ENCODE results near the gene SH3BGRL3. TPM values are rescaled to one million over a fixed set of nuclear protein-coding genes. Genes with fewer than 3 reads are reported as not detected.
"Not testable (repeated sequence)": the region's sequence is repeated elsewhere in the genome, so short reads cannot be mapped to it uniquely, and the experiment has no call there.

SH3BGRL3 gene
- polyA plus RNA-seq, 2 of the 4 experiments (the other 2 are of a cell fraction): 38.7 to 78.6 TPM

DNA sequence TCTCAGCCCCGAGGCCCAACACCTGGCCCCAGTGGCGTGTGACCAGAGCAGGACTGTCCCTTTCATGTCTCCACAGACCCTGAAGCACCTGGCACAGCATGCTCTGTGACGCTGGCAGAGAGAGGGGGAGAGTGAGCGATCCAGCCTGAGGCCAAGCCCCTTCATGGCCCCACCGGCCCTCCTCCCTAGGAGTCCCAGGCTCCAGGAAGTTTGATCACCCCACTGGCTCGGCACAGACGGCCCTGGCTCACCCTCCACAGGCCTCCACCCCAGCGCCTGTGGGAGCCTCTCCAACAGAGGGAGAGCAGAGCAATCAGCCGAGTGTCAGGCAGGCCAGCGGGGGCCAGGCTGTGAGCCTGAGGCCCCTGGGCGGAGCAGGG is 11.0 kb downstream of the SH3BGRL3 start:
- H3K4me1 ChIP-seq: no peaks in the 10 kb centered on the region
- 84% methylated on average over 5 of the region's 11 CpGs for WGBS (ENCODE audit: missing lambda C conversion rate)
- FAIRE-seq (no peak), ATAC-seq (no peak; a peak in 1 of 6 replicates), DNase-seq (ENCODE audit: low read depth in 1 of 2, low spot score in 1 of 2) (no peak)
- TF ChIP-seq TFCP2L1 (CRISPR knock-in tag; IDR thresholded peaks at IDR 0.05) (no peak), ESRRA (IDR thresholded peaks at IDR 0.05; ENCODE audit: borderline replicate concordance, low read length) (no peak)
- H3K4me3 ChIP-seq: no peak overlapping the region
- H3K27ac ChIP-seq: no peak overlapping the region
- ChIA-PET POLR2A (no interaction called here), CTCF (interaction anchor here (1.2 to 8.2 kb wide), 3 partner anchors 15 to 73 kb away, joined by 4 to 128 read pairs (median 6); partner anchors contain the start of gene CD52)
- no peak overlapping the region for H3K4me2 ChIP-seq
- H3K9me3 ChIP-seq: no peaks in the 10 kb centered on the region

- Histone ChIP-seq H3K9me3 (no peaks in the 10 kb centered on the region), H3K4me2 (no peak overlapping the region), H3K4me3 (no peak overlapping the region), H3K4me1 (no peaks in the 10 kb centered on the region), H3K27ac (no peak overlapping the region)
- TF ChIP-seq FOSB (CRISPR knock-in tag; IDR thresholded peaks at IDR 0.05): no peak
- TF ChIP-seq ZFP36 (IDR thresholded peaks at IDR 0.05; ENCODE audit: borderline replicate concordance, partially characterized antibody): no peak
- TF ChIP-seq HEYL (CRISPR knock-in tag; IDR thresholded peaks at IDR 0.05): no peak
- no peak for TF ChIP-seq KDM5A (IDR thresholded peaks at IDR 0.05)
- no peak for FAIRE-seq
- DNase-seq (ENCODE audit: low read depth in 1 of 2, low spot score in 1 of 2): no peak
- CTCF ChIA-PET: interaction anchor here (0.8 to 1.6 kb wide), 3 partner anchors 12 to 73 kb away, joined by 3 to 6 read pairs (median 4); no protein-coding TSS in a partner anchor
- ATAC-seq: no peak
- POLR2A ChIA-PET: no interaction called here
- WGBS (ENCODE audit: missing lambda C conversion rate): 88% methylated on average over 1 of the region's 3 CpGs
These were observed 11.5 kb downstream of the SH3BGRL3 start for GRCh38 chr1:26291433-26291832.

- TF ChIP-seq ZSCAN20 (CRISPR knock-in tag; IDR thresholded peaks at IDR 0.05) (no peak), NR3C1 (IDR thresholded peaks at IDR 0.05) (no peak)
- H3K4me3 ChIP-seq: no peak overlapping the region
- POLR2A ChIA-PET: no interaction called here
These were observed 12.1 kb downstream of the SH3BGRL3 start for GRCh38 chr1:26291939-26292338.

DNA sequence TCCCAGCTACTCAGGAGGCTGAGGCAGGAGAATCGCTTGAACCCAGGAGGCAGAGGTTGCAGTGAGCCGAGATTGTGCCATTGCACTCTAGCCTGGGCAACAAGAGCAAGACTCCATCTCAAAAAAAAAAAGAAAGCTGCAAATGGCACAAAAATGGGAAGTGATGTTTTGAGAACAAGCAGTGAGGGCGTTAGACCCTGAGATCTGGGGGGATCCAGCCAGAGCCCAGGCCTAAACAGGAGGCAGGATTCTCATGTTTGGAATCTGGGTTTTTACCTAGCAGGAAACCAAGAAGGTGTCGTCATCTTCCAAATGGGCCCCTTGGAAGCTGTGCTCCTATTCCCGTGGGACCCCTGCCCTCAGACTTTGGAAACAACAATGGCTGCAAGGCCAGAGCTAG is 12.8 kb downstream of the SH3BGRL3 start:
- ATAC-seq; POLR2A ChIA-PET; H3K4me2 ChIP-seq; H3K27ac ChIP-seq; H3K9me3 ChIP-seq; DNase-seq (ENCODE audit: low read depth in 1 of 2, low spot score in 1 of 2); H3K4me1 ChIP-seq; H3K4me3 ChIP-seq; FAIRE-seq: not testable (repeated sequence)
- CTCF ChIA-PET: interaction anchor here (0.8 to 3.0 kb wide), 4 partner anchors 8 to 69 kb away, joined by 3 to 18 read pairs (median 4); no protein-coding TSS in a partner anchor
- 93% methylated on average over 3 of the region's 5 CpGs for WGBS (ENCODE audit: missing lambda C conversion rate)

More at GRCh38 chr1:26291939-26292338, 12.1 kb downstream of the SH3BGRL3 start:
- CTCF ChIA-PET: interaction anchor here (0.8 to 1.6 kb wide), 4 partner anchors 12 to 72 kb away, joined by 3 to 6 read pairs (median 4); no protein-coding TSS in a partner anchor
- Histone ChIP-seq H3K4me1 (no peaks in the 10 kb centered on the region), H3K9me3 (no peaks in the 10 kb centered on the region), H3K4me2 (no peak overlapping the region), H3K27ac (no peak overlapping the region)
- DNase-seq (ENCODE audit: low read depth in 1 of 2, low spot score in 1 of 2): no peak
- WGBS (ENCODE audit: missing lambda C conversion rate): 85% methylated on average over 3 of the region's 4 CpGs
- ATAC-seq: no peak
- no peak for FAIRE-seq

- ATAC-seq: no peak
- Histone ChIP-seq H3K4me1 (0 out of 3 replicates have a peak, but pooled peaks cover 3% of the 10 kb centered on the region), H3K27ac (no peak overlapping the region), H3K4me2 (no peak overlapping the region), H3K4me3 (no peak overlapping the region), H3K9me3 (no peaks in the 10 kb centered on the region)
- POLR2A ChIA-PET: no interaction called here
- CTCF ChIA-PET: interaction anchor here (3.0 kb wide), 1 partner anchor 9 kb away, joined by 18 read pairs; no protein-coding TSS in a partner anchor
- no peak for DNase-seq (ENCODE audit: low read depth in 1 of 2, low spot score in 1 of 2)
- FAIRE-seq: no peak
- 84% methylated on average over 10 of the region's 11 CpGs for WGBS (ENCODE audit: missing lambda C conversion rate)
- TF ChIP-seq MYC (IDR thresholded peaks at IDR 0.05; ENCODE audit: borderline replicate concordance, low read length) (no peak), FOSB (CRISPR knock-in tag; IDR thresholded peaks at IDR 0.05) (no peak), KDM1A (IDR thresholded peaks at IDR 0.05; ENCODE audit: low read depth) (no peak), USF2 (IDR thresholded peaks at IDR 0.05) (no peak), KDM5A (IDR thresholded peaks at IDR 0.05) (no peak), CHD2 (IDR thresholded peaks at IDR 0.05; ENCODE audit: low read length, partially characterized antibody) (no peak), EHMT2 (IDR thresholded peaks at IDR 0.05; ENCODE audit: low read depth) (no peak), JUNB (IDR thresholded peaks at IDR 0.05) (no peak), GATA3 (IDR thresholded peaks at IDR 0.05; ENCODE audit: borderline replicate concordance) (no peak), SMC3 (IDR thresholded peaks at IDR 0.05) (no peak), TP53 (CRISPR knock-in tag; IDR thresholded peaks at IDR 0.05) (no peak), BHLHE40 (IDR thresholded peaks at IDR 0.05; ENCODE audit: low read depth, low read length) (no peak)
- TF ChIP-seq, protein P1, sequence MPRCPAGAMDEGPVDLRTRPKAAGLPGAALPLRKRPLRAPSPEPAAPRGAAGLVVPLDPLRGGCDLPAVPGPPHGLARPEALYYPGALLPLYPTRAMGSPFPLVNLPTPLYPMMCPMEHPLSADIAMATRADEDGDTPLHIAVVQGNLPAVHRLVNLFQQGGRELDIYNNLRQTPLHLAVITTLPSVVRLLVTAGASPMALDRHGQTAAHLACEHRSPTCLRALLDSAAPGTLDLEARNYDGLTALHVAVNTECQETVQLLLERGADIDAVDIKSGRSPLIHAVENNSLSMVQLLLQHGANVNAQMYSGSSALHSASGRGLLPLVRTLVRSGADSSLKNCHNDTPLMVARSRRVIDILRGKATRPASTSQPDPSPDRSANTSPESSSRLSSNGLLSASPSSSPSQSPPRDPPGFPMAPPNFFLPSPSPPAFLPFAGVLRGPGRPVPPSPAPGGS (IDR thresholded peaks at IDR 0.05): no peak
- TF ChIP-seq, protein P2, sequence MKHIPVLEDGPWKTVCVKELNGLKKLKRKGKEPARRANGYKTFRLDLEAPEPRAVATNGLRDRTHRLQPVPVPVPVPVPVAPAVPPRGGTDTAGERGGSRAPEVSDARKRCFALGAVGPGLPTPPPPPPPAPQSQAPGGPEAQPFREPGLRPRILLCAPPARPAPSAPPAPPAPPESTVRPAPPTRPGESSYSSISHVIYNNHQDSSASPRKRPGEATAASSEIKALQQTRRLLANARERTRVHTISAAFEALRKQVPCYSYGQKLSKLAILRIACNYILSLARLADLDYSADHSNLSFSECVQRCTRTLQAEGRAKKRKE (CRISPR knock-in tag; IDR thresholded peaks at IDR 0.05; ENCODE audit: low read depth): no peak
- TF ChIP-seq, protein P3, sequence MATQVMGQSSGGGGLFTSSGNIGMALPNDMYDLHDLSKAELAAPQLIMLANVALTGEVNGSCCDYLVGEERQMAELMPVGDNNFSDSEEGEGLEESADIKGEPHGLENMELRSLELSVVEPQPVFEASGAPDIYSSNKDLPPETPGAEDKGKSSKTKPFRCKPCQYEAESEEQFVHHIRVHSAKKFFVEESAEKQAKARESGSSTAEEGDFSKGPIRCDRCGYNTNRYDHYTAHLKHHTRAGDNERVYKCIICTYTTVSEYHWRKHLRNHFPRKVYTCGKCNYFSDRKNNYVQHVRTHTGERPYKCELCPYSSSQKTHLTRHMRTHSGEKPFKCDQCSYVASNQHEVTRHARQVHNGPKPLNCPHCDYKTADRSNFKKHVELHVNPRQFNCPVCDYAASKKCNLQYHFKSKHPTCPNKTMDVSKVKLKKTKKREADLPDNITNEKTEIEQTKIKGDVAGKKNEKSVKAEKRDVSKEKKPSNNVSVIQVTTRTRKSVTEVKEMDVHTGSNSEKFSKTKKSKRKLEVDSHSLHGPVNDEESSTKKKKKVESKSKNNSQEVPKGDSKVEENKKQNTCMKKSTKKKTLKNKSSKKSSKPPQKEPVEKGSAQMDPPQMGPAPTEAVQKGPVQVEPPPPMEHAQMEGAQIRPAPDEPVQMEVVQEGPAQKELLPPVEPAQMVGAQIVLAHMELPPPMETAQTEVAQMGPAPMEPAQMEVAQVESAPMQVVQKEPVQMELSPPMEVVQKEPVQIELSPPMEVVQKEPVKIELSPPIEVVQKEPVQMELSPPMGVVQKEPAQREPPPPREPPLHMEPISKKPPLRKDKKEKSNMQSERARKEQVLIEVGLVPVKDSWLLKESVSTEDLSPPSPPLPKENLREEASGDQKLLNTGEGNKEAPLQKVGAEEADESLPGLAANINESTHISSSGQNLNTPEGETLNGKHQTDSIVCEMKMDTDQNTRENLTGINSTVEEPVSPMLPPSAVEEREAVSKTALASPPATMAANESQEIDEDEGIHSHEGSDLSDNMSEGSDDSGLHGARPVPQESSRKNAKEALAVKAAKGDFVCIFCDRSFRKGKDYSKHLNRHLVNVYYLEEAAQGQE (IDR thresholded peaks at IDR 0.05): no peak
These were observed 14.1 kb downstream of the SH3BGRL3 start for GRCh38 chr1:26293911-26294463.

Data from A549 (cell line).